Measurements from ENCODE around the gene TOP3B. TPM values are rescaled to one million over a fixed set of nuclear protein-coding genes. Genes with fewer than 3 reads are reported as not detected.

TOP3B gene
- polyA plus RNA-seq, 1 donor from 2014 or later, result 33.7 TPM

GRCh38 chr22:22026157-22026831 is 43.7 kb upstream of the TOP3B start:
- H2AFZ ChIP-seq (ENCODE audit: low read depth, low read length), result no peak overlapping the region
- H3K4me2 ChIP-seq (ENCODE audit: low read length), result no peak overlapping the region
- H3K4me3 ChIP-seq (ENCODE audit: low read length), result no peak overlapping the region
- H3K36me3 ChIP-seq (ENCODE audit: insufficient read depth, low read length), result no peaks in the 10 kb centered on the region
- no peaks in the 10 kb centered on the region for H3K9me2 ChIP-seq (ENCODE audit: insufficient read depth, low read length)
- TF ChIP-seq EZH2 (IDR thresholded peaks at IDR 0.05; ENCODE audit: borderline replicate concordance, insufficient read depth, low read length, poor library complexity, severe bottlenecking) (no peak), REST (IDR thresholded peaks at IDR 0.05; ENCODE audit: borderline replicate concordance) (no peak), RAD21 (conservative IDR thresholded peaks at IDR 0.05) (no peak), SMC3 (conservative IDR thresholded peaks at IDR 0.05; ENCODE audit: poor library complexity) (no peak)
- H3F3A ChIP-seq (ENCODE audit: insufficient read depth, low read length, poor library complexity, severe bottlenecking), result no peaks in the 10 kb centered on the region
- H4K20me1 ChIP-seq (ENCODE audit: insufficient read depth), result no peaks in the 10 kb centered on the region
- no peaks in the 10 kb centered on the region for H3K27me3 ChIP-seq (ENCODE audit: insufficient read depth, low read depth, low read length)
- H3K79me2 ChIP-seq (replicated peaks; ENCODE audit: insufficient read depth, low read length), result no peaks in the 10 kb centered on the region
- no peak overlapping the region for H3K27ac ChIP-seq (ENCODE audit: low read length)
- H3K9me3 ChIP-seq (ENCODE audit: low read length), result no peaks in the 10 kb centered on the region
- no peak overlapping the region for H3K9ac ChIP-seq (ENCODE audit: low read length)

- Histone ChIP-seq H3K9me2 (ENCODE audit: insufficient read depth, low read length) (no peaks in the 10 kb centered on the region), H3K9me3 (ENCODE audit: low read length) (no peaks in the 10 kb centered on the region), H3K9ac (ENCODE audit: low read length) (no peak overlapping the region), H3K36me3 (ENCODE audit: insufficient read depth, low read length) (no peaks in the 10 kb centered on the region), H4K20me1 (ENCODE audit: insufficient read depth) (no peaks in the 10 kb centered on the region), H3F3A (ENCODE audit: insufficient read depth, low read length, poor library complexity, severe bottlenecking) (no peaks in the 10 kb centered on the region), H3K27ac (ENCODE audit: low read length) (no peak overlapping the region), H3K4me3 (ENCODE audit: low read length) (no peak overlapping the region), H3K79me2 (replicated peaks; ENCODE audit: insufficient read depth, low read length) (no peaks in the 10 kb centered on the region), H2AFZ (ENCODE audit: low read depth, low read length) (no peak overlapping the region), H3K27me3 (ENCODE audit: insufficient read depth, low read depth, low read length) (no peaks in the 10 kb centered on the region), H3K4me2 (ENCODE audit: low read length) (no peak overlapping the region)
- TF ChIP-seq POLR2AphosphoS5 (IDR thresholded peaks at IDR 0.05) (no peak), TAF1 (IDR thresholded peaks at IDR 0.05; ENCODE audit: low read depth) (no peak), MXI1 (conservative IDR thresholded peaks at IDR 0.05; ENCODE audit: poor library complexity, severe bottlenecking) (no peak)
Observed at GRCh38 chr22:22025320-22026156, 43.0 kb upstream of the TOP3B start.

- no peak overlapping the region for H3K27ac ChIP-seq (ENCODE audit: low read length)
Observed at GRCh38 chr22:22024440-22024839, 41.9 kb upstream of the TOP3B start.

More at GRCh38 chr22:22024440-22024839, 41.9 kb upstream of the TOP3B start:
- H3F3A ChIP-seq (ENCODE audit: insufficient read depth, low read length, poor library complexity, severe bottlenecking), result no peaks in the 10 kb centered on the region
- H3K4me2 ChIP-seq (ENCODE audit: low read length), result no peak overlapping the region
- H3K27me3 ChIP-seq (ENCODE audit: insufficient read depth, low read depth, low read length), result no peaks in the 10 kb centered on the region
- no peaks in the 10 kb centered on the region for H3K9me2 ChIP-seq (ENCODE audit: insufficient read depth, low read length)
- H4K20me1 ChIP-seq (ENCODE audit: insufficient read depth), result no peaks in the 10 kb centered on the region
- H3K9ac ChIP-seq (ENCODE audit: low read length), result no peak overlapping the region
- H3K4me3 ChIP-seq (ENCODE audit: low read length), result no peak overlapping the region
- no peaks in the 10 kb centered on the region for H3K79me2 ChIP-seq (replicated peaks; ENCODE audit: insufficient read depth, low read length)
- no peaks in the 10 kb centered on the region for H3K36me3 ChIP-seq (ENCODE audit: insufficient read depth, low read length)
- no peak overlapping the region for H2AFZ ChIP-seq (ENCODE audit: low read depth, low read length)
- TF ChIP-seq EP300 (conservative IDR thresholded peaks at IDR 0.05; ENCODE audit: poor library complexity, severe bottlenecking), result no peak
- TF ChIP-seq MXI1 (conservative IDR thresholded peaks at IDR 0.05; ENCODE audit: poor library complexity, severe bottlenecking), result no peak
- TF ChIP-seq EZH2 (IDR thresholded peaks at IDR 0.05; ENCODE audit: borderline replicate concordance, insufficient read depth, low read length, poor library complexity, severe bottlenecking), result no peak
- no peak for TF ChIP-seq RAD21 (conservative IDR thresholded peaks at IDR 0.05)
- TF ChIP-seq CTCF (IDR thresholded peaks at IDR 0.05; ENCODE audit: poor library complexity, severe bottlenecking), result no peak
- TF ChIP-seq SMC3 (conservative IDR thresholded peaks at IDR 0.05; ENCODE audit: poor library complexity), result no peak
- TF ChIP-seq REST (IDR thresholded peaks at IDR 0.05; ENCODE audit: borderline replicate concordance), result no peak
- no peak for TF ChIP-seq TAF1 (IDR thresholded peaks at IDR 0.05; ENCODE audit: low read depth)
- TF ChIP-seq POLR2AphosphoS5 (IDR thresholded peaks at IDR 0.05), result no peak
- H3K9me3 ChIP-seq (ENCODE audit: low read length), result no peaks in the 10 kb centered on the region

All from neural cell (in vitro differentiated cells).